SK-N-SH (cell line): ENCODE measurements around the gene COL5A1. TPM values are rescaled to one million over a fixed set of nuclear protein-coding genes. Genes with fewer than 3 reads are reported as not detected.

ENCODE experiments used
- CTCF ChIA-PET: fragments of 300-600, 350-600 bp; formaldehyde crosslinking; extraction: SDS; loops from one replicate; lab custom pipeline; 2021; lab: Yijun Ruan, JAX
- POLR2A ChIA-PET: fragments of 350-600 bp; sonication (Branson Sonifier 250); formaldehyde crosslinking; extraction: SDS; loops from one replicate; lab custom pipeline; 2020; ENCODE audit warnings: antibody characterized with exemption, inconsistent platforms; lab: Yijun Ruan, JAX
- DNase-seq: peaks from one replicate; pipeline ENCODE4 v3.0.0; 2012
- H2AFZ ChIP-seq: fragments of 200-600 bp; sonication (generic); 2 replicates; pipeline ENCODE4 v1.8.1; 2016; ENCODE audit warnings: antibody characterized with exemption, mild to moderate bottlenecking, low read depth
- H3F3A ChIP-seq: fragments of 200-600 bp; sonication (generic); replicated peaks from 2 replicates; pipeline ENCODE3; 2016; ENCODE audit warnings: antibody characterized with exemption, mild to moderate bottlenecking; ENCODE audit not compliant: insufficient read depth
- H3K27ac ChIP-seq, 2 experiments: fragments of 200-500 bp in 1 of 2; fragments of 200-600 bp in 1 of 2; sonication (Bioruptor generic) in 1 of 2; sonication (generic), shearing (Covaris generic) in 1 of 2; 2 replicates each; pipeline versions ENCODE4 v1.5.1 to v1.6.1; 2014 to 2016; ENCODE audit warnings: low read depth in 2 of 2, inconsistent platforms in 1 of 2, low read length in 1 of 2, mild to moderate bottlenecking in 1 of 2, mixed read lengths in 1 of 2
- H3K27me3 ChIP-seq: fragments of 200-600 bp; sonication (generic), shearing (Covaris generic); 2 replicates; pipeline ENCODE4 v1.6.1; 2016; ENCODE audit warnings: mixed run types; ENCODE audit not compliant: insufficient read depth
- H3K36me3 ChIP-seq, 2 experiments: fragments of 200-500 bp in 1 of 2; fragments of 200-600 bp in 1 of 2; sonication (Bioruptor generic) in 1 of 2; sonication (generic) in 1 of 2; replicated peaks in 1 of 2; 2 replicates each; pipeline versions ENCODE3 to v1.5.1; 2014 to 2016; ENCODE audit warnings: low read length in 1 of 2, mild to moderate bottlenecking in 1 of 2; ENCODE audit not compliant: insufficient read depth in 2 of 2, control insufficient read depth in 1 of 2
- H3K4me1 ChIP-seq, 2 experiments: fragments of 200-500 bp in 1 of 2; fragments of 200-600 bp in 1 of 2; sonication (Bioruptor generic) in 1 of 2; sonication (generic), shearing (Covaris generic) in 1 of 2; 2 replicates each; pipeline versions ENCODE4 v1.5.1 to v1.6.1; 2014 to 2016; ENCODE audit warnings: low read depth in 1 of 2, low read length in 1 of 2, mixed run types in 1 of 2; ENCODE audit not compliant: insufficient read depth in 2 of 2, control insufficient read depth in 1 of 2
- H3K4me2 ChIP-seq: fragments of 200-600 bp; sonication (generic), shearing (Covaris generic); 2 replicates; pipeline ENCODE4 v1.6.1; 2017; ENCODE audit warnings: mixed run types
- H3K4me3 ChIP-seq, 2 experiments: fragments of 200-500 bp in 1 of 2; fragments of 200-600 bp in 1 of 2; sonication (Bioruptor generic) in 1 of 2; sonication (generic), shearing (Covaris generic) in 1 of 2; 2 replicates each; pipeline versions ENCODE4 v1.5.1 to v1.8.1; 2014 to 2016; ENCODE audit warnings: low read depth in 2 of 2, inconsistent platforms in 1 of 2, low read length in 1 of 2, mild to moderate bottlenecking in 1 of 2, mixed read lengths in 1 of 2, moderate library complexity in 1 of 2
- H3K79me2 ChIP-seq: fragments of 200-600 bp; sonication (generic); 2 replicates; pipeline ENCODE4 v1.8.1; 2017; ENCODE audit warnings: mild to moderate bottlenecking; ENCODE audit not compliant: insufficient read depth
- H3K9ac ChIP-seq: fragments of 200-600 bp; sonication (generic); 2 replicates; pipeline ENCODE4 v1.6.1; 2017; ENCODE audit warnings: mixed run types
- H3K9me2 ChIP-seq: fragments of 200-600 bp; sonication (generic); 2 replicates; pipeline ENCODE4 v1.6.1; 2017; ENCODE audit warnings: mixed run types
- H3K9me3 ChIP-seq: fragments of 200-600 bp; sonication (generic); 2 replicates; pipeline ENCODE4 v1.6.1; 2017; ENCODE audit warnings: mixed run types, mild to moderate bottlenecking, moderate library complexity
- H4K20me1 ChIP-seq: fragments of 200-600 bp; sonication (generic); 2 replicates; pipeline ENCODE4 v1.6.1; 2017; ENCODE audit warnings: mild to moderate bottlenecking, mixed run types; ENCODE audit not compliant: insufficient read depth
- CTCF ChIP-seq: fragments of 200-600 bp; sonication (generic); IDR thresholded peaks from 2 replicates; pipeline ENCODE4 v1.6.1; 2017; ENCODE audit warnings: antibody characterized with exemption, mild to moderate bottlenecking, moderate library complexity
- ELF1 ChIP-seq: IDR thresholded peaks from 2 replicates; pipeline ENCODE4 v1.4.0; 2012
- FOSL2 ChIP-seq: IDR thresholded peaks from 2 replicates; pipeline ENCODE4 v1.4.0; 2012; ENCODE audit warnings: low read depth, mild to moderate bottlenecking, moderate library complexity, borderline replicate concordance
- FOXJ3 ChIP-seq: sonication (generic); formaldehyde crosslinking; IDR thresholded peaks from 2 replicates; pipeline ENCODE4 v1.5.1; 2020; ENCODE audit warnings: mild to moderate bottlenecking, missing genetic modification reagents
- GABPA ChIP-seq: IDR thresholded peaks from 2 replicates; pipeline ENCODE4 v1.4.0; 2012; ENCODE audit warnings: low read depth, mild to moderate bottlenecking
- GATA2 ChIP-seq: sonication (generic); formaldehyde crosslinking; IDR thresholded peaks from 2 replicates; pipeline ENCODE4 v1.5.0; 2020; ENCODE audit warnings: mild to moderate bottlenecking, missing genetic modification reagents
- JUND ChIP-seq: IDR thresholded peaks from 2 replicates; pipeline ENCODE4 v1.4.0; 2012
- MAX ChIP-seq: IDR thresholded peaks from 2 replicates; pipeline ENCODE4 v1.4.0; 2012; ENCODE audit warnings: low read depth
- MEF2A ChIP-seq: IDR thresholded peaks from 2 replicates; pipeline ENCODE4 v1.4.0; 2012; ENCODE audit warnings: low read depth, borderline replicate concordance
- MXI1 ChIP-seq: IDR thresholded peaks from 2 replicates; pipeline ENCODE4 v1.6.1; 2012; ENCODE audit warnings: mild to moderate bottlenecking, low read depth, low read length, improper control_type of control experiment
- NFIC ChIP-seq: IDR thresholded peaks from 2 replicates; pipeline ENCODE4 v1.4.0; 2012; ENCODE audit warnings: borderline replicate concordance
- PBX3 ChIP-seq: IDR thresholded peaks from 2 replicates; pipeline ENCODE4; 2012
- POLR2AphosphoS5 ChIP-seq: IDR thresholded peaks from 2 replicates; pipeline ENCODE4 v1.6.1; 2012; ENCODE audit warnings: low read depth, low read length
- RCOR1 ChIP-seq: fragments of 150-350 bp; IDR thresholded peaks from 2 replicates; pipeline ENCODE4 v1.6.1; 2017; ENCODE audit warnings: antibody characterized with exemption, low read length
- USF1 ChIP-seq: IDR thresholded peaks from 2 replicates; pipeline ENCODE4 v1.4.0; 2012; ENCODE audit warnings: low read depth, borderline replicate concordance
- USF2 ChIP-seq: fragments of 150-350 bp; IDR thresholded peaks from 2 replicates; pipeline ENCODE4 v1.6.1; 2017; ENCODE audit warnings: antibody characterized with exemption, low read length, low read depth, borderline replicate concordance
- YY1 ChIP-seq: IDR thresholded peaks from 2 replicates; pipeline ENCODE4 v1.4.0; 2012; ENCODE audit warnings: low read depth, mild to moderate bottlenecking
- ZBTB33 ChIP-seq: IDR thresholded peaks from 2 replicates; pipeline ENCODE4 v1.4.0; 2012; ENCODE audit warnings: low read depth, borderline replicate concordance
- WGBS: methylation state at CpG from one replicate; pipeline ENCODE4 v1.1.6; 2017; ENCODE audit warnings: low lambda C conversion rate; 5-methylcytosine and 5-hydroxymethylcytosine counted together
- polyA plus RNA-seq, 3 experiments: library from polyadenylated mRNA; depleted of rRNA; stranded (reverse); fragments of >200 nt; gene quantifications; 2 replicates each; pipeline ENCODE4 v1.2.3, GENCODE V29; 2012

Gene COL5A1
- polyA plus RNA-seq, 1 of the 3 experiments (the other 2 are of a cell fraction) = 73.8 TPM

GRCh38 chr9:134836406-134836970 lies 194.9 kb downstream of the COL5A1 start:
- H3K9me3 ChIP-seq = no peaks in the 10 kb centered on the region
- no peaks in the 10 kb centered on the region for H3K4me1 ChIP-seq
- H4K20me1 ChIP-seq = peaks cover 49% of the 10 kb centered on the region
- 95% methylated on average over 15 of the region's 19 CpGs for WGBS
- no peaks in the 10 kb centered on the region for H3K27me3 ChIP-seq
- H3F3A ChIP-seq = peaks cover 12% of the 10 kb centered on the region
- H3K4me2 ChIP-seq = no peak overlapping the region
- no peak for DNase-seq
- ChIA-PET POLR2A (no interaction called here), CTCF (interaction anchor here (0.7 kb wide), 1 partner anchor 237 kb away, joined by 3 read pairs; no protein-coding TSS in a partner anchor)
- no peak overlapping the region for H3K4me3 ChIP-seq
- no peak overlapping the region for H3K27ac ChIP-seq
- H3K79me2 ChIP-seq = no peaks in the 10 kb centered on the region; the same call in 1 of the 2 replicates
- no peaks in the 10 kb centered on the region for H3K9me2 ChIP-seq
- TF ChIP-seq USF2 (no peak), USF1 (no peak), GATA2 (no peak), NFIC (no peak), MEF2A (no peak), FOSL2 (no peak), MAX (no peak), YY1 (no peak), FOXJ3 (CRISPR knock-in tag) (no peak), RCOR1 (no peak), PBX3 (no peak), GABPA (no peak), ZBTB33 (no peak), JUND (no peak), POLR2AphosphoS5 (no peak), ELF1 (no peak), CTCF (no peak), MXI1 (no peak)
- H3K9ac ChIP-seq = no peak overlapping the region
- H2AFZ ChIP-seq = no peak overlapping the region
- H3K36me3 ChIP-seq = peaks cover 51 to 77% of the 10 kb centered on the region in 2 experiments
